Measurements from ENCODE around the gene CCDC88C. TPM values are rescaled to one million over a fixed set of nuclear protein-coding genes. Genes with fewer than 3 reads are reported as not detected.

Gene CCDC88C
- total RNA-seq, 1 donor from 2014 or later: 12.4 TPM

GRCh38 chr14:91396959-91397815, 20.4 kb downstream of the CCDC88C start:
- H3K36me3 ChIP-seq (ENCODE audit: insufficient read depth, low read length): no peaks in the 10 kb centered on the region
- H3K4me1 ChIP-seq (ENCODE audit: insufficient read depth, low read length): no peaks in the 10 kb centered on the region
- H3K36me3 Mint-ChIP-seq (ENCODE audit: low read depth, unreplicated experiment): peaks cover 1% of the 10 kb centered on the region
- H3K4me3 Mint-ChIP-seq (ENCODE audit: unreplicated experiment): no peak overlapping the region
- H3K9me3 ChIP-seq (ENCODE audit: insufficient read depth, low read depth, low read length): no peaks in the 10 kb centered on the region
- TF ChIP-seq EZH2 (IDR thresholded peaks at IDR 0.05; ENCODE audit: insufficient read depth, low read length): no peak
- no peak for TF ChIP-seq CTCF (IDR thresholded peaks at IDR 0.05; ENCODE audit: insufficient read depth, low read depth, low read length)
- no peaks in the 10 kb centered on the region for H3K79me2 ChIP-seq (ENCODE audit: insufficient read depth, low read length)
- H3K27ac ChIP-seq (ENCODE audit: low read depth, low read length): no peak overlapping the region
- H3K9me3 Mint-ChIP-seq (ENCODE audit: unreplicated experiment): no peaks in the 10 kb centered on the region
- no peak overlapping the region for H3K4me2 ChIP-seq (ENCODE audit: low read length)
- no peak for FAIRE-seq
- H3K27me3 ChIP-seq (ENCODE audit: insufficient read depth, low read length): peaks cover 16% of the 10 kb centered on the region
- no peaks in the 10 kb centered on the region for H4K20me1 ChIP-seq (ENCODE audit: insufficient read depth, low read length)
- H3K4me1 Mint-ChIP-seq (ENCODE audit: low read depth, unreplicated experiment): peaks cover 18% of the 10 kb centered on the region
- H3K4me3 ChIP-seq (ENCODE audit: insufficient read depth, low read depth, low read length): no peak overlapping the region
- no peak overlapping the region for H3K27ac Mint-ChIP-seq (ENCODE audit: unreplicated experiment)
- H2AFZ ChIP-seq (ENCODE audit: low read depth, low read length): no peak overlapping the region
- peaks cover 7% of the 10 kb centered on the region for H3K27me3 Mint-ChIP-seq (ENCODE audit: low read depth, unreplicated experiment)
- DNase-seq (ENCODE audit: low read depth): no peak
- no peak overlapping the region for H3K9ac ChIP-seq (ENCODE audit: low read length)

- Mint-ChIP-seq H3K27me3 (ENCODE audit: low read depth, unreplicated experiment) (peaks cover 7% of the 10 kb centered on the region), H3K36me3 (ENCODE audit: low read depth, unreplicated experiment) (peaks cover 1% of the 10 kb centered on the region), H3K4me3 (ENCODE audit: unreplicated experiment) (peak overlapping the region; percentile 50), H3K27ac (ENCODE audit: unreplicated experiment) (peak overlapping the region; percentile 53), H3K9me3 (ENCODE audit: unreplicated experiment) (no peaks in the 10 kb centered on the region), H3K4me1 (ENCODE audit: low read depth, unreplicated experiment) (peaks cover 18% of the 10 kb centered on the region)
- Histone ChIP-seq H3K4me3 (ENCODE audit: insufficient read depth, low read depth, low read length) (no peak overlapping the region), H4K20me1 (ENCODE audit: insufficient read depth, low read length) (no peaks in the 10 kb centered on the region), H3K27ac (ENCODE audit: low read depth, low read length) (no peak overlapping the region), H3K27me3 (ENCODE audit: insufficient read depth, low read length) (peaks cover 21% of the 10 kb centered on the region), H3K36me3 (ENCODE audit: insufficient read depth, low read length) (no peaks in the 10 kb centered on the region), H3K79me2 (ENCODE audit: insufficient read depth, low read length) (no peaks in the 10 kb centered on the region), H3K4me1 (ENCODE audit: insufficient read depth, low read length) (no peaks in the 10 kb centered on the region), H3K4me2 (ENCODE audit: low read length) (peak overlapping the region; percentile 44), H3K9me3 (ENCODE audit: insufficient read depth, low read depth, low read length) (no peaks in the 10 kb centered on the region), H3K9ac (ENCODE audit: low read length) (no peak overlapping the region), H2AFZ (ENCODE audit: low read depth, low read length) (peak overlapping the region; percentile 45)
- no peak for DNase-seq (ENCODE audit: low read depth)
- TF ChIP-seq CTCF (IDR thresholded peaks at IDR 0.05; ENCODE audit: insufficient read depth, low read depth, low read length) (no peak), EZH2 (IDR thresholded peaks at IDR 0.05; ENCODE audit: insufficient read depth, low read length) (peak; percentile 7)
- no peak for FAIRE-seq
These were observed 21.5 kb downstream of the CCDC88C start for GRCh38 chr14:91396013-91396660.
